ENCODE measurements around the gene SYCP3.

The SYCP3 gene

DNA sequence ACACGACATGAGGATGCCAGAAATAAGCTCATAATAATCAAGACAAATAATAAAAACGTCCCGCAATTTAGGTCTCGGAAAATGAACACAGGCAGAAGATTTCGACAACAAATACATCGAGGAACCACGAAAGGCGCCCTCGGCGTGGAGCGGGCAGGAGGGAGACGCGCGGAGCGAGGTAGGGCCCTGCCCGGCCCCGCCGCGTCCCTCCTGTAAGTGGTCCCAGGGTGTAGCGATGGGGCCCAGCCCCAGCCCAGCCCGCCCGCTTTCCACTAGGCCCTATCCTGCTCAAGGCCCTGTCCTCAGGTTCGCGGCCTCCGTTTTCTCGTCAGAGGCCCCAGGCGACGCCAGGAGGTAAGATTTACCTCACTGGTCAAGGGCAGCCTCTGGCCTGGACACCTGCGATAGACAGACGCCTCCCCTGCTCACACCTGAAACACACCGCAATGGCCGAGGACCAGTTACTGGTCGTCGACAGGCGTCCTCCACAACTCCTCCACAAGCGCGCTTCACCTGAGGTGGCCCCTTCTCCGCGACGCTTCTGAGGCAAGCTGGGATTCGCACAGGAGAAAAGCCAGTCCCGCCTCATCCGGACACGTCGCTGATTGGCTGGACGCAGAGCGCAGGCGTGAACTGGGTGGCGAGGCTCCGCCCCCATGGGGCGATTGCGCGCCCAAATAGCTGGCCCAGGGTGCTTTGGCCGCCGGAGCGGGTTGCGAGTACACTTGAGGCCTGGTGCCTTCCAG lies at the start of gene SYCP3:
SYCP3 (minus strand) TSS at position 543 of the 746 bp plus-strand sequence. CDS start 1,527 bp downstream, outside the sequence.
- no peak for DNase-seq

DNA sequence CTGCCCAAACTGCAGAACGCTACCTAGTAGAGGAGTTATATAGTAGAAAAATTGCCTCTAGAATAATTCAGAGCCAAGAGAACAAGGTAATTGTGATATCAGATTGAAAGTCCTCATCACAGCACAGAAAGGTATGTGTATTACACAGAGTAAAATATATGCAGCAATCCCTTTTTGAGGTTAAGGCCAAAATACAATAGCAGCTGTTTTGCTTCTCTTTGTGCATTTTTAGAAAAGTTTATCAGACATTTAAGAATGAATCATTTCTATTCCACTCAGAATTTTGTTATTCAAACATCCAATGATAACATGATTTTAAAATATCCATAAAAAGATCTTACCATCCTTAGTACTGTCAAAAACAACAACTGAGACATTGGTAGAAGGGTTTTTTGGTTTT lies 46.4 kb upstream of the SYCP3 start:
- DNase-seq, result no peak

DNA sequence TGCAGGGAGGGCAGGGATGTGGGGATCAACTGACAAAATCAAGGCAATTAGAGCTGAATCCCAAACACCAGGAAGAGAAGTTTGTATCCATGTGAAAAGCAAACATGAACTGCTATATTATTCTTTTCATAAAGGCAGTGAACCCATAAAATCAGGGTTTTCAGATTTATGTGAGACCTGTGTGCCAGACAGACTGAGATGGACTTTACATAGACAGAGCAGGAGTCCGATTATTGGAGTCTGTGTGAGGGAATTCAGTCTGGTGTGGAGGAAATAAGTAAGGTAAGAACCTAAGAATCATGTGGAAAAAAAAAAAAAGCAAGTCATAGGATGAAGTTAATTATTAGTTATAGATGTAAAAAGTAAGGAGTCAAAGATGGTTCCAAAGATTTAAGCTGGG lies 45.1 kb upstream of the SYCP3 start:
- no peak for DNase-seq

DNA sequence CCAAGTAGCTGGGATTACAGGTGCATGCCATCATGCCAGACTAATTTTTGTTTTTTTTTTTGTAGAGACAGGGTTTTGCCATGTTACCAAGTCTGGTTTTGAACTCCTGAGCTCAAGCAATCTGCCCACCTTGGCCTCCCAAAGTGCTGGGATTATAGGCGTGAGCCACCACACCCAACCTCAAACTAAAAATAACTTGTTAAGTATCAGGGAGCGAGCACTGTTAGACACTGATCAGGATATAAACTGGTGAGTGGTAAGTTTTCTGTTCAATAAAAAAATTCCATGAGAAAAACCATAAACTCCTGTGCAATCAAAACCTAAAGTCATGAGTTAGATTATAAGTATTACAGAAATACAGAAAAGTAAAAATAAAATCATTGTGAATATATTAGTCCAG lies 44.6 kb upstream of the SYCP3 start:
- no peak for DNase-seq

DNA sequence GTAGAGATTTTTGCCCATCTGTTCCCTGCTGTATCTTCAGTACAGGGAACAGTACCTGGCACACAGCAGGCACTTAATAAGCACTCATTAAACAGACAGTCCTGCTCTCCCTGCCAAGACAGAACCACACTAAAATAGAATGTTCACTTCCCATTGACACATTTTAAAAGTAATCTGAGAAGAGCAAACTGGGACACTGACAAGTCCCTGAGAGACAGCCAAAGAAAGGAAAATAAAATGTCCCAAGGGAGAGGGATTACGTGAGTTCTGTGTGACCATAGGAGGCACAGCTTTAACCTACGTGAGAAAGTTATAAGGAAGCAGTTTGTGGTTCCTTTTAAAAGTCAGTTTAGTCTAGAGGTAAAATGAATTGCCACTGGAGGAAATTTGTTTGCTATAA lies 43.9 kb upstream of the SYCP3 start:
- no peak for DNase-seq

DNA sequence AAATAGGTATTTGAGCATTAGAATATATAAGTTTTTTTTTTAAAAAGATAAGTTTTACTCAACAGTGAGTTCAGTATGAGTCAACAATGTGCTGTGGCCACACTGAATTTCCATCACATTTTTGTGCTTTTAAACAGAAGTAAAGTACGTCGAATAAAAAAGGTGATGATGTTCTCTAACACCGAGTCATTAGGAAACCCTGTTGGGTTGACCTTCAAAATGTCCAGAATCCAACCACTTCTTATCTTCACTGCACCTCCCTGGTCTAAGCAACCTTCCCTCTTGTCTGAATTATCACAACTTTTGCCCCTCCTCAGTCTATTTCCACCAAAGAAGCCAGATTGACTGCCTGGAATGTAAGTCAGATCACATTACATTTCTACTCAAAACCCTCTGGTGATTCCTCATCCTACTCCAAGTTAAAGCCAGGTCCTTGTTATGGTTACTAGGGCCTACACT lies 43.0 kb upstream of the SYCP3 start:
- DNase-seq, result no peak

DNA sequence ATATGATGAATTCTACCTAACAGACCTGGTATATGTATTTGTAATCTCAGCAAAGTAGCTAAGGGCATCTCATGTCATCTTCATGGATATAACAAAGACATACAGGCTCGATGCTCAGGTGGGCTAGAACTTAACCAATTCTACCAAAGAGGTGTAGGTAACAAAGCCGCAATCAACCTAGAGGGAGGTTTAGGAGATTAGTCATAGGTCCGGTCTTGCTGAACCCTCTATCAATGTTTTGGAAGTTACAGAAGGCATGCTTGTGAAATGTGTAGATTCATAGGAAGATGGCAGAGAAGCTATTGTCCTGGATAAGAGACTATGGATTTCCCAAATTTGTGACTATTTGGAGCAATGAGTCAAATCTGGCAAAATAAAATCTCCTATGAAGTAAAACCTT lies 42.6 kb upstream of the SYCP3 start:
- DNase-seq, result no peak

DNA sequence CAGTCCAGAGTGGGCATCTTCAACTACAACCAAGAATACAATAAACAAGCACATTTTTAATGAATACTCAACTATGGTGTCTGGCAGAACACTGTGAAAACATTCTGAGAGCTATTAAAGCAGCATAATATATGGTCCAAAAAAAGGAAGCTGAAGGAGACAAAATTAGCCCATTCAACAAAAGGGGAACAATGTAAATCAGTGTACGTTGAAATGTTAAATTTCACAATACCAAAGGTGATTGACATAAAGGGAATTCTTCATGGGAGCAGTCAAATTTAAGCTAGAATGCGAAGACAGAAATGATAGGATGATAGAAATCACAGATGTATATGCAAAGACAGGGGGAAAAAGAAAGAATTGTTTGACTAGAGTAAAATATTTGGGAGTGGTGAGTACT lies 41.3 kb upstream of the SYCP3 start:
- DNase-seq, result no peak

DNA sequence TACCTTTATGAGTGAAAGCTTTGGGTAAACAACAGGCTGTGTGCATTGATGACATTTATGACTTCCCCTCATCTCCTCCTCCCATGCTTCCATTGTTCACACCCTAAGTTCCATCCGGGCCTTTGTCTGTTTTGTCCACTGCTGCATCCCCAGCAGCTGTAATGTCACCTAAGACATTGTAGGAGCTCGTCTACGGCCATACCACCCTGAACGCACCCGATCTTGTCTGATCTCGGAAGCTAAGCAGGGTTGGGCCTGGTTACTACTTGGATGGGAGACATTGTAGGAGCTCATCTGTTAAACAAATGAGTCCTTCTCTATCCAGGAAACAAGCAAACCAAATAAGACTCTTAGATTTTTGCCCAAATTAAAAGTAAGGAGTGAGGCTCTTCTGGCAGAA lies 40.4 kb upstream of the SYCP3 start:
- no peak for DNase-seq

DNA sequence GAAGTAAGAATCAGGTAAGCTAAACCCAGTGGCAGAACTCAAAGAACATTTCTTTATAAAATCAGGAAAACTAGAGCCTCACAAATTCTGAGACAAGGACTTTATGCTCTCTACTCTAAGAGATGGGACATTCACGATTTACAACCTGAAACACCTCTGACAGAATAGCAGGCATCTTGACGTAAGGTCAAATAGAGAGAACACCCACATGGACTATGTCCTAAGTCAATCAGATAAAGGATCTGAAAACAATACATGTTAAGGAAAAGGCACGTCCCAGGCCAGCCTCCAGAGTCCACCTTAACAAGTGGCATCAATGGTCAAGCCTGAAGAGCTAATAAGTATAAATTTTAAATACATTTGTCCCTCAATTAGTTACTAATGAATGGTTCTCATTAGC lies 39.9 kb upstream of the SYCP3 start:
- no peak for DNase-seq

DNA sequence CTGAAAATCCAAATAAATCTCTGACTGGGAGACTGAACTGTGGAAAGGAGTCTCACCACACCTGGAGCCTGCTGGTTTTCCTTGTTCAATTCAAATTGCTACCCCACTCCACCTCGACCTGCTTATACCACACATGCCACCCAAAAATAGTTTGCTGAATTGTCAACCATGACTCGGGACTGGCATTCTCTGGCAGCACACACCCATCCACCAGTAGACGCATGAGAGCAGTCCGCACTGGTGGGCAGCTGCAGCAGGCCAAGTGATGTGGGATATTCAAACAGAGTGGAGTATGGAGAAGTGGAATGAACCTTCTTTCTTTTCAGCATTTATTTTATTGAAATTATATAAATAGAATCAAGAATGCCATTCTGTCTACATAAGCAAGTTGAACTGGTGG lies 38.7 kb upstream of the SYCP3 start:
- no peak for DNase-seq

DNA sequence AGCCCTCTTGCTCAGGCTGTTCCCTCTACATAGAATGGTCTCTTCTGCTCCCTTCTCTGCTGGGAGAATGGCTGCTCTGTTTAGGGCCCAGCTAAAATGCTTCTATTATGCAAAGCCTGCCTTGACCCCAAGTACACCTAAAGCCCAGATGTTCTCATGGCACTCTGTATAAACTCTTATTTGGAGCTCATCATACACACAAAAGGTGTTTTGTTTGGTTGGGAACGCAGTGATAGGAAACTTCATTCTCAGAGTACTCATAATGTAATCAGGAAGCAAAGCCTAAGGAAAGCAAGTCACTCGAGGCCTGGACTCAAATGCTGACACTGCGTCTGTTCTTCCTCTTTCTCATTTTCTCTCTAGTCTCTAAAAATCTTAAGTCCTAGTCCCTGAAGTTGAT lies 38.2 kb upstream of the SYCP3 start:
- no peak for DNase-seq

DNA sequence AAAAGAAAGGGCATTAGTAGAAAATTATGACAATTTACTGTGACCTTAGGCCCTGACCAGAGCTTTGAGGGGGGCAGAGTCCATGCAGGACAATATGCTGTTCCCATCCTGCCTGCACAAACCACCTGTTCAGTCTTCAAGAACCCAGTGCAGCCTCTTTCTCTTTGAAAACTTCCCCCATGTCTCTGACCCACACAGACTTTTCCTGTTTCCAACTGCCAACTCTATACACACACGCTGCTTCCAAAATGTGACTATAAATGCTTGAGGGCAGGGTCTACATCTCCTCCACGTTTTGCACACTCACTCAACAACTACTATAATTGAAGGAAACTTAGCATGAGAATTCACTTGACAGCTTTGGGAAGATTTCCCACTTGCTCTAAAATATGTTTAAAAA lies 36.6 kb upstream of the SYCP3 start:
- DNase-seq, result no peak

DNA sequence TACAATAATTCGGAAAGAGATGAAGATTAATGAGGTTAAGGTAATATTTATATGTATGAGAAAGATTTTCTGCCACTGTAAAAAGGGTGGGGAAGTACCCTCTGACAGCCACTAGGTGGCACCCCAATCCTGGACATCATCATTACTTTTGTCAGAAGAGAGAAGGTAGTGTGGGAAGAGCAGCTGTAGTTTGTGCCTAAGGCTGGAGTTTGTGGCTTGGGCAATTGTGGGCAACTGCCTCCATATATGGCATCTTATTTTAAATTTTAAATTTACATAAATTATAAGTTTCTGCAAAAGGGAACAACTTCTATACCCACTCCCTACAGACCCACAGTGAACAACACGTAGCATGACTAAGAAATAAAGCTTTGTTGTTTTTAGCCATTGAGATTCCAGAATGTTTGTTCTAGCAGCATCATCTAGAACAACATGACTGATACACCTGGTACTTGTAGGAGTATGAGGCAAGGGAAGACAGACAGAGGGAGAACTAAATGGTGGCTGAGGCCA lies 34.4 kb upstream of the SYCP3 start:
- peak; percentile 39 for DNase-seq

DNA sequence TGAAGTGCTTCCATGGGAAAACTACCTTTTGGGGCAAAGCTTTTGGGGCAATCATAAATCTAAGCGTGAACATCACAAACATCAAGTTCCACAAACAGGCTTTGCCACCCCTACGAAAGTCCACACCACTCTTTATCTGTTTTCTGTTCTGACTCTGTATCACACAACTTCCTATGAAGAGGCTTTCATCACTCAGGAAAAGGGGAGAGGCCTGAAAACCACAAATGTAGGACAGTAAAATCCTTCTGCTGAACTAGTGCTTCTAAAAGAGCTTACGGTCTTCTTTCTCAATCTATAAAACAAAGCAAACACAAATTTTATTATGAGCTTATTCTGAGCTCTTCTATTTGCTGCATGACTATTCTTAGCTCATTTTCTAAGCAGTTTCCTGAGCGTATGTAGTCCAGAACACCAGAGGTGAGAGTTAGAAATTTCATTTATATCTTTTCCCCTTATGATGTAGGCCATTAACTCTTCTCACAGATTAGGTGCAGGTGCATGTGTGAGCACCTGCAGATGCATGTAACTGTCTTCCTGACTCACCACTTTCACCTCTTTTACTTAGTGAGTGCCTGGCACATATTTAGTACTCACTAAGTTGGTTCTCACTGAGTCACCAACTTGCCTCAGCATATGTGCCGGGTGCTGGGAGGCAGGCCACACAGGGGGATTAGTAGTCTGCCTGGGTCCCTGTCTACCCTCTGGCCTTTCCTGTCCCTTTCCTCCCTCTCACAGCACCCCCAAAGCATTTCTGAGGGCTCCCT lies 32.9 kb upstream of the SYCP3 start:
- DNase-seq, result no peak

DNA sequence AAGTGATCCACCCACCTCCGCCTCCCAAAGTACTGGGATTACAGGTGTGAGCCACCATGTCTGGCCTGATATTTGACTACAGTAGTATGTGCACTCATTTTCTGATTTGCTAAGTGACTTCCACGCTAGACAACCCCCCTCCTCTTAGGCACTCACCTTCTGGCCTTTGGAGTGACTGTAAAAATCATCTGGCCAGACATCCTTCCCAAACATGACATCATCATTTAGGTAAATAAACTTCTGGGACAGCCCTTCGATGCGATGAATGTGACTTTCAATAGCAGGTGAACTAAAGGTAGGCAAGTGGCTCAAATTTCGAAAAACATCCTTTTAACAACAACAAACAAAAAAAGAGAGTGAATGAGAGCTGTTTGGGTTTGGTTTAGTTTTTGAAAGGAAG lies 30.6 kb upstream of the SYCP3 start:
- DNase-seq, result no peak

DNA sequence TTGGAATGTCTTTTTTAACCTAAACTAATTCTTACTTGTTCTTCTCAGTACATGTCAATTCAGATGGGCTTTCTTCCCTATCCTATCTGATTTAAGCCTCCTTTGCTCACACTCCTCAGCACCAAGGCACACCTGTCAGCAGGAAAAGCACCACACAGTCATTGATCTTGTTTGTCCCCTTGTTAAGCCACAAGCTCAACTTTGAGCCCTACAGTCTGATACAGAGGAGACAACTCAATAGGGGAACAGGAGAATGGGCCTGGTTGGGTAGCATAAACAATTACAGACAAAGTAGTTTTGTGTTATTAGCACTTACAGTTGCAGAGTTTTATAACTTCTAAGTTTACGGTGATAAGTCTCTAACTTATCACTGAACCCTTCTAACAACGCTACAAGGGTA lies 29.5 kb upstream of the SYCP3 start:
- no peak for DNase-seq

DNA sequence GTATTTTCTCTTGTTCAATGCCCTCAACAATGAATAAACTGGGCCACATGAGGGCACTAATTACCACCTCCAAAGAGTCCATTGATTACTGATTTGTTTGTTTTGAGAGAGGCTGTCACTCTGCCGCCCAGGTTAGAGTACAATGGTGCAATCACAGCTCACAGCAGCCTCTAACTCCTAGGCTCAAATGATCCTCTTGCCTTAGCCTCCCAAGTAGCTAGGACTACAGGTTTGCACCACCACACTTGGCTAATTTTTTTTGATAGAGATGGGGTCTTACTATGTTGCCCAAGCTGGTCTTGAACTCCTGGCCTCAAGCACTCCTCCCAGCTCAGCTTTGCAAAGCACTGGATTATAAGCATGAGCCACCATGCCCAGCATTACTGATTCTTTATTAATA lies 28.3 kb upstream of the SYCP3 start:
- DNase-seq, result no peak

DNA sequence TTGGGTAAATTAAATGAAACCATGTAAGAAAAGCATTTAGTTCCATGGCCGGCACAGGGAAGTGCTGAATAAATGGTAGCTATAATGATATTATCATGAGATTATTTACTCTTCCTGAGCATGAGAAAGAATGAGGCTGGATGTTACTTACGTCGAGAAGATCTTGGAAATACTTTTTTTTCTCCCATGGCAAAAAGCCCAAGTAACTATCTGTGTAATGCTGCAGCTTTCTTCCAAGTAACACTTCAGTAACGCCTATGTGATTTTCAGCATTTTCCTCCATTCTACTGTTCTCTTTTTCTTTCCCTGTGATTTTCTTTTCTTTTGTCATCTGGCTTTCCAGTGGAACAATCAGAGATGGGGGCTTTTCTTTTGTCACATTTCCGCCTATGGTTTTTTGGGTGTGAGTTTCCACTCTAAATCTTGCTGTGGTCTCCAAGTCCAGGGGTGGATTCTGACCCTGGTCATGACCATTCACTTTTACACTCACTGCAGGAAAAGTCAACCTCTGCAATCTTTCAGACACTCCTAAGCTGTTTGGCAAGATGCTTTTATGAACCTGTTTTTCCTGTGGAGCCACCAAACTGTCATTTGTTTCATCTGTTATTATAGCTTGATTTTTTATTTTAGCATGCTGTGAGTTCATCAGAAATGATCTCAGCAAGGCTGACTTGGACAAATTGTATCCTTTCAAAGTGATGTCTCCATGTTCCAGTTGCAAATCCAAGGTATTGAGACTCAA lies 25.0 kb upstream of the SYCP3 start:
- DNase-seq, result no peak

DNA sequence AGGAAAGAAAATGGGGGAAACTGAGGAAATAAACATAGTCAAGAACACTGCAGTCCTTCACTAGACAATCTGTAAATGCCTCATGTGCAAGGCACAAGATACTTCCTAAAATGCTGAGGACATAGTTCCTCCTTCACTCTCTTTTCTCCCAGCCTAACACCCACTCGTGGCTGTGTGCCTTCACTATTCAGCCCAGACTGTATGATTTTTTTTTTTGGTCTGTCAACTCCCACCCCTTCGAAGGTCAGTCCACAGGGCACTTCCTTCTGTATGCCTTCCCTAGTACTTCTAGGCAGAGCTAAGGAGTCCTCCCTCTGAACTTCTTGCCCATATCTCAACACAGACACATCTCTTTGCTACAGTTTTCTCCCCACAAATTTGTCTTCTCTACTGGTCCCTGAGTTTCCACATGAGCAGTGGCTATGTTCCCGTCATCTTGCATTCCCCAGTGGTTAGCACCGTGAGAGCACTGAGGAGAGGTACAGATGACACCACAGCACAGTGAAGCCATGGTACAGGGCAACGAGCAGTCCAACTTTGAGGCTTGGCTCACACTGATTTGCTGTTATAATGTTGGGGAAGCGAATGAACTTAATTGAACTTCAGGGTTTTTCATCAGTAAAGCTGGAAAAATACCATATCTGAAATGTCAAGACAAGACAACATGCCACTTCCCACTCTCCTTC lies 24.1 kb upstream of the SYCP3 start:
- no peak for DNase-seq

DNA sequence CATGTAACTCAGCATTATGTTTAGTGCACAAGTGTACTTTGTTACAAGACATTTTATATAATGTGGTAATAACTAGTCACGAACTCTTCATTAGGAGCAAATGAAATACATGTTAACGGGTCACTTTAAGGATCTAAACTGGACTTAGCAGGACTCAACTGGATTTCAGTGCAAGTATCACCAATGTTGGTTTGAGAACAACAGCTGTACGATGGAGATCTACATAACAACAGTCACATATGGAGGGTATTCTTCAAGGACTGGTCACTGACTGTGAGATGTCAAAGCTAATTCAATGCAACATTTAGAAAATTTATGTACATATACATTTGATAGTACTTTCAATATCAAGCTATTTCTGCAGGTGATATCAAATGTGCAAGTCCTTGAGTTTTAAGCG lies 22.5 kb upstream of the SYCP3 start:
- DNase-seq, result no peak

DNA sequence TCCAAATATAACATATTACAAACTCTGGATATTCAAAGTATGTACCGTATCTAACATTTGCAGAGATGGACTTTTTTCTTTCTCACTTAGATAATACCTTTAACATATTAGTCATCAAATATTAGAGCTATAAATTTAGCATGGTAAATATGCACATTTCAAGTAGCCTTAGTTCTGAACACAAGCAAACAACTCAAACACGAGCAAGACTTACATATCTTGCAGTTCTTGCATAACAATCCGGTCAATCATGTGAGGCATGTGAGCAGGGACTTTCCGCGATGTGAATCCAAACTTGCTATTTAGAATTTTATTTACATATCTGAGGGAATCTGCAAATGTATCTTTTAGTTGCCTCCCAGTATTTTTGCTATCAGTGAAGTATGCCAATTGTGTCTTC lies 22.1 kb upstream of the SYCP3 start:
- DNase-seq, result no peak

All from NCI-H2107 (cell line).